B cell (primary cell): ENCODE results near the gene NECAB2. TPM values are rescaled to one million over a fixed set of nuclear protein-coding genes. Genes with fewer than 3 reads are reported as not detected.

Experiments
- ATAC-seq: fragments of 200-7000 bp; cut with Tn5 transposase; one replicate; pipeline ENCODE4 v1.10.0; 2021; ENCODE audit warnings: low read depth, mild to moderate bottlenecking, moderate number of reproducible peaks, moderate library complexity
- CTCF ChIA-PET: fragments of 350-600 bp; sonication (Branson Sonifier 250); formaldehyde crosslinking; loops from one replicate; lab custom pipeline; 2021; ENCODE audit warnings: antibody characterized with exemption, inconsistent platforms; lab: Charles Lee
- POLR2A ChIA-PET: fragments of 350-600 bp; sonication (Branson Sonifier 250); formaldehyde crosslinking; loops from one replicate; lab custom pipeline; 2021; ENCODE audit warnings: antibody characterized with exemption; lab: Charles Lee
- DNase-seq: peaks from one replicate; pipeline ENCODE4 v3.0.0; 2013
- H2AFZ ChIP-seq: 2 replicates; pipeline ENCODE4 v1.6.1; 2012; ENCODE audit warnings: mild to moderate bottlenecking, low read depth, low read length; ENCODE audit not compliant: insufficient read depth, poor library complexity, severe bottlenecking
- H3K27ac ChIP-seq, 2 donors: 1 replicate in 1 of 2; 2 replicates in 1 of 2; pipeline ENCODE4 v1.5.1; 2012 to 2013; ENCODE audit warnings: low read length in 2 of 2, mild to moderate bottlenecking in 2 of 2, moderate library complexity in 1 of 2
- H3K27me3 ChIP-seq, 4 experiments: fragments of 200-600 bp in 1 of 4; sonication (generic) in 1 of 4; replicated peaks in 1 of 4; 1 replicate in 2 of 4; 2 replicates in 2 of 4; pipeline versions ENCODE4 v1.6.1 to v1.7.0; 2013 to 2016; ENCODE audit warnings: low read length in 3 of 4, mild to moderate bottlenecking in 2 of 4, mixed read lengths in 1 of 4, moderate library complexity in 1 of 4; ENCODE audit not compliant: insufficient read depth in 4 of 4, control insufficient read depth in 3 of 4; ENCODE audit errors: control extremely low read depth in 1 of 4
- H3K36me3 ChIP-seq, 2 experiments: replicated peaks in 1 of 2; 1 replicate in 1 of 2; 2 replicates in 1 of 2; pipeline versions ENCODE4 v1.6.1 to v1.7.1; 2013; ENCODE audit warnings: low read length in 1 of 2; ENCODE audit not compliant: insufficient read depth in 2 of 2, control insufficient read depth in 1 of 2; ENCODE audit errors: control extremely low read depth in 1 of 2, extremely low read depth in 1 of 2
- H3K4me1 ChIP-seq, 2 donors: fragments of 200-600 bp in 1 of 2; sonication (generic) in 1 of 2; 1 replicate in 1 of 2; 2 replicates in 1 of 2; pipeline versions ENCODE4 v1.5.1 to v1.6.1; 2013 to 2017; ENCODE audit warnings: low read length in 2 of 2; ENCODE audit not compliant: control insufficient read depth in 2 of 2, insufficient read depth in 2 of 2
- H3K4me2 ChIP-seq: replicated peaks from 2 replicates; pipeline ENCODE3; 2012; ENCODE audit warnings: mild to moderate bottlenecking, low read depth, low read length; ENCODE audit not compliant: poor library complexity, severe bottlenecking
- H3K4me3 ChIP-seq, 5 experiments: fragments of 200-600 bp in 1 of 5; sonication (generic) in 1 of 5; 1 replicate in 3 of 5; 2 replicates in 2 of 5; pipeline versions ENCODE4 v1.5.1 to v1.7.0; 2011 to 2016; ENCODE audit warnings: low read length in 4 of 5, mild to moderate bottlenecking in 4 of 5, low read depth in 2 of 5, control low read depth in 1 of 5, moderate library complexity in 1 of 5; ENCODE audit not compliant: insufficient read depth in 1 of 5; ENCODE audit errors: control extremely low read depth in 1 of 5, extremely low read depth in 1 of 5
- H3K79me2 ChIP-seq: fragments of 200-600 bp; sonication (generic); one replicate; pipeline ENCODE4 v1.6.0; 2016; ENCODE audit warnings: low read length; ENCODE audit not compliant: control insufficient read depth, insufficient read depth
- H3K9ac ChIP-seq: fragments of 200-600 bp; sonication (generic); 2 replicates; pipeline ENCODE4 v1.6.1; 2017; ENCODE audit warnings: mild to moderate bottlenecking, low read length, moderate library complexity
- H3K9me3 ChIP-seq, 3 donors: one replicate each; pipeline versions ENCODE4 v1.6.1 to v1.7.1; 2013; ENCODE audit warnings: low read length in 2 of 3; ENCODE audit not compliant: control insufficient read depth in 2 of 3, insufficient read depth in 1 of 3; ENCODE audit errors: control extremely low read depth in 1 of 3
- H4K20me1 ChIP-seq: 2 replicates; pipeline ENCODE4 v1.6.0; 2012; ENCODE audit warnings: mild to moderate bottlenecking, low read length; ENCODE audit not compliant: insufficient read depth, control insufficient read depth, poor library complexity, severe bottlenecking
- H3K27ac Mint-ChIP-seq: one replicate; pipeline ENCODE4 v1.8.0; 2021; ENCODE audit warnings: mixed read lengths
- H3K27me3 Mint-ChIP-seq: one replicate; pipeline ENCODE4 v1.8.0; 2021; ENCODE audit warnings: mixed read lengths
- H3K4me1 Mint-ChIP-seq: one replicate; pipeline ENCODE4 v1.8.0; 2021; ENCODE audit warnings: mixed read lengths
- H3K4me3 Mint-ChIP-seq: one replicate; pipeline ENCODE4 v1.8.0; 2021; ENCODE audit warnings: mixed read lengths
- H3K9me3 Mint-ChIP-seq: one replicate; pipeline ENCODE4 v1.8.0; 2022; ENCODE audit warnings: mixed read lengths; ENCODE audit not compliant: insufficient read depth
- CTCF ChIP-seq: fragments of 200-600 bp; IDR thresholded peaks from one replicate; pipeline ENCODE4 v1.8.0; 2022; ENCODE audit warnings: antibody characterized with exemption, mild to moderate bottlenecking
- EZH2 ChIP-seq: IDR thresholded peaks from 2 replicates; pipeline ENCODE4 v1.6.1; 2012; ENCODE audit warnings: borderline replicate concordance, low read depth, mild to moderate bottlenecking, moderate library complexity, low read length; ENCODE audit not compliant: insufficient read depth, poor library complexity, severe bottlenecking
- WGBS: methylation state at CpG from one replicate; pipeline ENCODE4 v1.1.5; 2013; ENCODE audit warnings: missing lambda C conversion rate; ENCODE audit not compliant: insufficient coverage; 5-methylcytosine and 5-hydroxymethylcytosine counted together
- intact Hi-C: fragments of 100-400 bp; cut with micrococcal nuclease; formaldehyde crosslinking; loops from one replicate; pipeline ENCODE4 v1.10.0; 2022
- polyA plus RNA-seq: library from polyadenylated mRNA; depleted of rRNA; stranded (reverse); fragments of >200 nt; gene quantifications from 2 replicates; pipeline ENCODE4 v1.2.3, GENCODE V29; 2012
- total RNA-seq, 2 donors: library from RNA; stranded (reverse); fragments of 120-200 nt in 1 of 2; gene quantifications; 1 replicate in 1 of 2; 2 replicates in 1 of 2; pipeline versions ENCODE4 v1.2.3 to v1.2.4, GENCODE V29; 2013 to 2022

The NECAB2 gene
- total and polyA plus RNA-seq, 2 donors (not counting 1 experiment from before 2014, with no cell fraction given), result not detected

- no peak for ATAC-seq
- Histone ChIP-seq H3K27me3 (peaks cover 0 to 17% (median 5%) of the 10 kb centered on the region in 4 experiments), H3K79me2 (no peaks in the 10 kb centered on the region), H4K20me1 (no peaks in the 10 kb centered on the region), H3K36me3 (no peaks in the 10 kb centered on the region), H3K27ac (no peak overlapping the region), H3K4me1 (peaks cover 0 to 4% of the 10 kb centered on the region in 2 donors), H2AFZ (no peak overlapping the region), H3K9ac (no peak overlapping the region), H3K9me3 (peaks cover 0 to under 1% (median 0%) of the 10 kb centered on the region in 3 donors), H3K4me2 (no peak overlapping the region), H3K4me3 (no peak overlapping the region)
- Mint-ChIP-seq H3K27ac (no peak overlapping the region), H3K27me3 (peaks cover 14% of the 10 kb centered on the region), H3K4me1 (peaks cover 6% of the 10 kb centered on the region), H3K4me3 (no peak overlapping the region), H3K9me3 (no peaks in the 10 kb centered on the region)
- CTCF ChIA-PET, result no interaction called here
- intact Hi-C loops, result no loop called here
- DNase-seq, result no peak
- TF ChIP-seq CTCF (no peak), EZH2 (no peak)
- POLR2A ChIA-PET, result no interaction called here
- WGBS, result 86% methylated on average over 18 of the region's 19 CpGs
Measured at GRCh38 chr16:83972256-83973008, 4.4 kb downstream of the NECAB2 start.

GRCh38 chr16:83973077-83973476, 5.0 kb downstream of the NECAB2 start:
- Histone ChIP-seq H3K4me1 (peaks cover 0 to 4% of the 10 kb centered on the region in 2 donors), H3K9me3 (peaks cover 0 to 5% (median 1%) of the 10 kb centered on the region in 3 donors), H3K9ac (no peak overlapping the region), H3K27me3 (peaks cover 0 to 17% (median 3%) of the 10 kb centered on the region in 4 experiments), H3K4me2 (no peak overlapping the region), H2AFZ (no peak overlapping the region), H3K79me2 (no peaks in the 10 kb centered on the region), H4K20me1 (no peaks in the 10 kb centered on the region), H3K36me3 (no peaks in the 10 kb centered on the region), H3K27ac (no peak overlapping the region), H3K4me3 (no peak overlapping the region)
- CTCF ChIA-PET, result no interaction called here
- DNase-seq, result no peak
- TF ChIP-seq EZH2 (no peak), CTCF (no peak)
- Mint-ChIP-seq H3K4me3 (no peak overlapping the region), H3K4me1 (peaks cover 3% of the 10 kb centered on the region), H3K27ac (no peak overlapping the region), H3K9me3 (no peaks in the 10 kb centered on the region), H3K27me3 (peaks cover 10% of the 10 kb centered on the region)
- 87% methylated on average over 10 of the region's 10 CpGs for WGBS
- POLR2A ChIA-PET, result no interaction called here
- no peak for ATAC-seq
- intact Hi-C loops, result no loop called here
